ENCODE data around the gene CXorf38. TPM values are rescaled to one million over a fixed set of nuclear protein-coding genes. Genes with fewer than 3 reads are reported as not detected.

Gene CXorf38
- total and polyA plus RNA-seq, 2 of the 8 experiments (the other 6 are each of a cell fraction or from before 2014, with no cell fraction given), result 3.6 to 6.4 TPM

Other genes with a start within 250 kb of the CXorf38 start
- gene ATP6AP2, start 66.6 kb downstream of the CXorf38 start, total RNA-seq (2021; fragmentation: NEBNext Ultra II Directional; extraction: Animal tissue kit (Norgen Biotek cat#: 25700)), result 66.0 and 71.7 TPM in 2 replicates
- gene ATP6AP2, start 66.6 kb downstream of the CXorf38 start, polyA plus RNA-seq (2011; rRNA removed), result 35.1 and 86.2 TPM in 2 replicates
- gene MPC1L, start 24.1 kb downstream of the CXorf38 start, total RNA-seq (2021; fragmentation: NEBNext Ultra II Directional; extraction: Animal tissue kit (Norgen Biotek cat#: 25700)), result not detected in 2 replicates
- not detected in 2 replicates for gene MPC1L, start 24.1 kb downstream of the CXorf38 start, polyA plus RNA-seq (2011; rRNA removed)
- gene MED14, start 88.0 kb upstream of the CXorf38 start, total RNA-seq (2021; fragmentation: NEBNext Ultra II Directional; extraction: Animal tissue kit (Norgen Biotek cat#: 25700)), result 117 and 122 TPM in 2 replicates
- 73.0 and 79.7 TPM in 2 replicates for gene MED14, start 88.0 kb upstream of the CXorf38 start, polyA plus RNA-seq (2011; rRNA removed)

Measured in H1 (cell line).